Measurements from ENCODE around the gene RAB3A.

RAB3A gene

DNA sequence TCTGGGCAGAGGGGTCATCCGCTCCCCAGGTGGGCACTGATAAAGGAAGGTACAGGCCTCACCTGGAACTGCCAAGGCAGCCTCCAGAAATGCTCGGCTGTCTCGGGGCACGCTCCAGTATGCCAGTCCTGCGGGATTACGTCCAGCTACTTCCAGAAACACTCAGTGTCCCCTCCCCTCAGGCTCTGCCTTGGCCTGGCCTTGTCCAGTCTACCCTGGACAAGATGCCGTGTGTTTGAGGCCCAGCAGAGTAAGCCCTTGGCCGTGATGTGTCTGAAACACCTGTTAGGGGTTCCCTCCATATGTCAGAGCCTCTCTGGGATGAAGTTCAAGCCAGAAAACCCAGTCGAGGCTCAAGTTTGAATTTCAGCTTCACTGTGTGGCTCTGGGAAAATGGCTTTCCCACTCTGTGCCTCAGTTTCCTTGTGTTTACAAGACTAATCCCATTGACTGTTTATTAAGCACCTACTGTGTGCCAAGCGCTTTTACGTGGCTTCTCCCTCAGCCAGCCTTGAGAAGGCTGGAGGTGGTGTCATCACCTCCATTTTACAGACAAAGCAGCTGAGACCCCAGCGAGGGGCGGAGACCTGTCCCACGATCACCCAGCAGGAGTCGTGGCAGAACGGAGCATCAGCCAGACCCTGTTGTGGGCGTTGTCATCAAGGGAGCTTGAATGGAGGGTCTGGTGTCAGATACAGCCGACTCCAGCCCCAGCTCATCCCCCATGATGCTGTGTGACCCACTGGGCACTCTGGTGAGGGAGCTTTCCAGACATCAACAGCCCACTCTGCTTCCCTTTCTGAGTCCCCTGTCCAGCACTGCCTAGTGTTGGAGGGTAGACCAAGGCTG is 52.8 kb downstream of the RAB3A start:
- no peaks in the 10 kb centered on the region for H3K9me3 ChIP-seq (ENCODE audit: control insufficient read depth in 1 of 2, low read length in 2 of 2)
- no peak overlapping the region for H3K4me3 ChIP-seq (ENCODE audit: low read depth in 1 of 2, low read length in 2 of 2)
- H3K4me1 ChIP-seq (ENCODE audit: control insufficient read depth in 1 of 2, insufficient read depth in 2 of 2, low read length in 2 of 2) = peaks cover 18 to 25% of the 10 kb centered on the region in 2 donors
- H3K27me3 ChIP-seq (ENCODE audit: control insufficient read depth in 1 of 2, insufficient read depth in 2 of 2, low read length in 2 of 2) = no peaks in the 10 kb centered on the region
- peak overlapping the region in 1 of 2 donors; percentile 83 for H3K9ac ChIP-seq (ENCODE audit: low read depth in 1 of 2, low read length in 2 of 2)
- peaks cover under 1 to 29% of the 10 kb centered on the region in 2 donors for H3K36me3 ChIP-seq (ENCODE audit: control insufficient read depth in 1 of 2, insufficient read depth in 2 of 2, low read length in 2 of 2)
- no peak overlapping the region for H3K27ac ChIP-seq (ENCODE audit: low read depth, low read length)

DNA sequence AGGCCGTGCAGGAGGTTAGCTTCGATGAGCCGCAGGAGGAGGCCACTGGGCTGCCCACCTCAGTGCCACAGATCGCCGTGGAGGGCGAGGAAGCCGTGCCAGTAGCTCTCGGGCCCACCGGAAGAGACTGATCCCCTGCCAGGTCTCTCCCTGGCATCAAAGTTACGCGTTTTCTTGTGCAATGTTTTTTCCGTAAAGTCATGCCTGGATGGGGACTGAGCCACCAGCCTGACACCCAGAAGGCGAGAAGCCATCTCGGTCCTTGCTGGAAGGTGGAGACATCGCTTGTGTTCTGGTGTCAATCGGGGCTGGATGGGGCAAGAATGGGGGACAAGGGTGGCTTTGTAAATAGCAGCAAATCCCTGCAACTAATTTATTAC is 54.3 kb downstream of the RAB3A start:
- Histone ChIP-seq H3K4me1 (ENCODE audit: control insufficient read depth in 1 of 2, insufficient read depth in 2 of 2, low read length in 2 of 2) (peaks cover 16 to 17% of the 10 kb centered on the region in 2 donors), H3K4me3 (ENCODE audit: low read depth in 1 of 2, low read length in 2 of 2) (no peak overlapping the region), H3K36me3 (ENCODE audit: control insufficient read depth in 1 of 2, insufficient read depth in 2 of 2, low read length in 2 of 2) (peaks cover 14 to 37% of the 10 kb centered on the region in 2 donors), H3K9me3 (ENCODE audit: control insufficient read depth in 1 of 2, low read length in 2 of 2) (no peaks in the 10 kb centered on the region), H3K27ac (ENCODE audit: low read depth, low read length) (no peak overlapping the region), H3K9ac (ENCODE audit: low read depth in 1 of 2, low read length in 2 of 2) (no peak overlapping the region), H3K27me3 (ENCODE audit: control insufficient read depth in 1 of 2, insufficient read depth in 2 of 2, low read length in 2 of 2) (no peaks in the 10 kb centered on the region)

GRCh38 chr19:18147396-18147795 is 56.4 kb downstream of the RAB3A start:
- Histone ChIP-seq H3K36me3 (ENCODE audit: control insufficient read depth in 1 of 2, insufficient read depth in 2 of 2, low read length in 2 of 2) (peaks cover 29 to 51% of the 10 kb centered on the region in 2 donors), H3K27ac (ENCODE audit: low read depth, low read length) (no peak overlapping the region), H3K4me3 (ENCODE audit: low read depth in 1 of 2, low read length in 2 of 2) (no peak overlapping the region), H3K9ac (ENCODE audit: low read depth in 1 of 2, low read length in 2 of 2) (no peak overlapping the region), H3K4me1 (ENCODE audit: control insufficient read depth in 1 of 2, insufficient read depth in 2 of 2, low read length in 2 of 2) (peaks cover 7 to 8% of the 10 kb centered on the region in 2 donors), H3K9me3 (ENCODE audit: control insufficient read depth in 1 of 2, low read length in 2 of 2) (no peaks in the 10 kb centered on the region), H3K27me3 (ENCODE audit: control insufficient read depth in 1 of 2, insufficient read depth in 2 of 2, low read length in 2 of 2) (no peaks in the 10 kb centered on the region)
